ENCODE results near the gene SSU72.
"Not testable (repeated sequence)": the region's sequence is repeated elsewhere in the genome, so short reads cannot be mapped to it uniquely, and the experiment has no call there.

GRCh38 chr1:1508775-1509464 lies 65.7 kb downstream of the SSU72 start:
- not testable (repeated sequence) for TF ChIP-seq POLR2A, POLR2AphosphoS5 (IDR thresholded peaks at IDR 0.05; ENCODE audit: low read depth, low read length)

Data from GM12892 (cell line).